G401 (cell line): Measurements from ENCODE around the gene MGAT4B. TPM values are rescaled to one million over a fixed set of nuclear protein-coding genes. Genes with fewer than 3 reads are reported as not detected.

ENCODE experiments used
- DNase-seq: peaks from one replicate; pipeline ENCODE4 v3.0.0-alpha.2; 2015; ENCODE audit warnings: low spot score
- in situ Hi-C: cut with HindIII; loops from 2 replicates; pipeline ENCODE4 v1.10.0; 2016; ENCODE audit warnings: low sequenced_read_pairs, mixed read lengths
- total RNA-seq: library from RNA; depleted of rRNA; stranded (reverse); fragments of >200 nt; shearing (Covaris generic); gene quantifications from 2 replicates; pipeline ENCODE4 v1.2.3, GENCODE V29; 2014

MGAT4B gene
- total RNA-seq, 1 experiment from 2014 or later = 122 TPM

DNA sequence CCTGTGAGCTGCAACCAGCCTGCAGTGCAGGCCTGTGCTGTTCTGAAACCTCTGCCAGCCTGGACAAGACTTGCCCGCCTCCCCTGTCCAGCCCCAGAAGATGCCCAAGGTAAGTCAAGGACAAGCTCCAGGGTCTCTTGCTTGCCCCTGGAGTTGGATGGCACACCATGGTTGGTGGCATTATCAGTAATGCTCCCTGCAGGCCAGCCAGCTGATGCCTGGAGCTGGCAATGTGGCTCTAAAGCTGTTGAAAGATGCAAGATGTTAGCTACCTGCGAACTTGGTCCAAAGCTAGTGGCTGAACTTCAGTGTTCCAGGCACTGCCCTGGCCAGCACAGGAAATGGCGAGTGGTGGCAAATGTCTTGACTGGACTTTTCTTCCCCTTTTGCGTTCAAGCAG, 26.8 kb downstream of the MGAT4B start:
- DNase-seq = peak; percentile 27
- in situ Hi-C loops = no loop called here

DNA sequence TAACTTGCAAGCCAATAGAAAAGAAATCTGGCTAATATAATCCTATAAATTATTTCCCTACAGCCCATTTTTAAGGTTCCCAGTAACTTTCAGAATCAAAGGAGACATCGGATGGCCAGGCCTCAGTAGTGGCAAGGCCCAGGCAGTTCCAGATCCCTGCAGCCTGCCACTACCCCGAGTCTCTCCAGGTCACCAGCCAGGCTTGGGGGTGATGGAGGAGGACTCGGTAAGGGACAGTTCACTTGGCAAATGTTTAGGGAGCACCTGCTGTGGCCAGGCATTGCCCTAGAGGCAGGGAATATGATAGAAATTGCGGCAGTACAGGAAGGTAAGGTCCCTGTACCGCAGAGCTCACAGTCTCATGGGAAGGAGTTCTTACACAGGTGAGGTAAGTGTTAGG, 28.1 kb downstream of the MGAT4B start:
- in situ Hi-C loops = no loop called here
- DNase-seq = no peak

DNA sequence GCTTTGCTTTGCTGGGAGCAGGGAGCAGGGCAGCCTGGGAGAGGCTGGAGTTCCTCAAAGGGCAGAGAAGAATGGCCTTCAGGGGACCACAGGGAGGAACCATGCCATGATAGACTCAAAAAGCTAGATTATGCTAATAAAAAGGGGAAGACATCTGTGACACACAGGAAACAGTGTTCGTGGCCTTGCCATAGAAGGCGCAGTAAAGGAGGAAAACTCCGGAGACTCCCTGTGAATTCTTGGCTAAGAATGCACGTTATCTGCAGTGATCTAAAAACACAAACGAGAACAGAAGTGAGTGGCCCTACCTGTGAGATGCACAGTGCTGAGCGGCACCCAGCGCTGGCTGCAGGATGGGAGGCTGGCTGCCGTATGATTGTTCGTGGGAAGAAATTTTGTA, 28.8 kb downstream of the MGAT4B start:
- DNase-seq = peak; percentile 45
- in situ Hi-C loops = no loop called here

DNA sequence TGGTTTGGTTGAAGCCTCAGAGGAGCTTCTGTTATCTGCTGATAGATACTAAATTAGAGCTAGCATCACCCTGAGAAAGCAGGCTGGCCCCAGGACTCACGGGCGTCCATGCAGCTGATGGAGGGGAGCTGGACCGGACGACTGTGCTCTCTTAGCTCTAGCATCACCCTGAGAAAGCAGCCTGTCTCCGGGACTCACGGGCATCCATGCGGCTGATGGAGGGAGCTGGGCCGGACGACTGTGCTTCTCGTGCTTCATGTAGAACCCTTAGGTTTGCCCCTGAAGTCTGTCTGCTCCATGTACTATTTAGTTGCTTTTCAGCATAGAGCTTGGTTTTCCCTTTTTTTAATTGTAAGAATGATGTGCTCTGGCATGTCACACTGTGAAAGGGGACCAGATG, 29.2 kb downstream of the MGAT4B start:
- DNase-seq = no peak
- in situ Hi-C loops = no loop called here

DNA sequence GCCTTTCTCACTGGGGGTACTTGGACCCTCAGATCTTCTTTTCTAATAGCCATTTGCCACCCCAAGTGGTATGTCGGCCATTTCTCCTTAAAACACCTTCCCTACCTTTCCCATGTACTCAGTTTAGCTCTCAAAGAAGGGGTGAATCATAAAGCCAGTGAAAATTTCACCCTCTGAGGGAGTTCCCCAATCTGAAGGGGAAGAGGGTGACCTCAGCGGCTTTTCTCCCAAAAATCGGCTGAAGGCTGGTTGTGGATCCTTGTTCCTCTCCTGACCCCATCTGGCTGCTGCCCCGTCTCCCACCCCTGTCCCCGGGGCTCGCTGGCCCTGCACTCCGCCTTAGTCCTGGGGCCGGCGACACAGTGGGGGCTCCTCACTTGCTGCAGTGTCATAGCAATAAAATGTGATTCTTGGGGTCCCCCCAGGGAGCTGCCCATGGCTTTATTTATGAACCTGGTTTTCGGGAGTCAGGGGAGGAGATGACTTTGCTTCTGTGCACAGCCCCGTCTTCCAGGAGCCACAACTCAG, 30.2 kb downstream of the MGAT4B start:
- in situ Hi-C loops = no loop called here
- DNase-seq = no peak

DNA sequence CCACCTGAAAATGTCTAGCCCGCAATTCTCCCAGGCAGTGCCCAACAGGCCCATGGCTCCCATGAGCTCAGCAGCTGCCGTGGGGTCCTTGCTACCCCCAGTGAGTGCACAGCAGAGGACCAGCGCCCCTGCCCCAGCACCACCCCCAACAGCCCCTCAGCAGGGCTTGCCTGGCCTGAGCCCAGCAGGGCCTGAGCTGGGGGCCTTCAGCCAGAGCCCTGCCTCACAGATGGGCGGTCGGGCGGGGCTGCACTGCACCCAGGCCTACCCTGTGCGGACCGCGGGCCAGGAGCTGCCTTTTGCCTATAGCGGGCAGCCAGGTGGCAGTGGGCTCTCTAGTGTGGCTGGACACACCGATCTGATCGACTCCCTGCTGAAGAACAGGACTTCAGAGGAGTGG, 32.2 kb downstream of the MGAT4B start:
- in situ Hi-C loops = no loop called here
- DNase-seq = no peak

DNA sequence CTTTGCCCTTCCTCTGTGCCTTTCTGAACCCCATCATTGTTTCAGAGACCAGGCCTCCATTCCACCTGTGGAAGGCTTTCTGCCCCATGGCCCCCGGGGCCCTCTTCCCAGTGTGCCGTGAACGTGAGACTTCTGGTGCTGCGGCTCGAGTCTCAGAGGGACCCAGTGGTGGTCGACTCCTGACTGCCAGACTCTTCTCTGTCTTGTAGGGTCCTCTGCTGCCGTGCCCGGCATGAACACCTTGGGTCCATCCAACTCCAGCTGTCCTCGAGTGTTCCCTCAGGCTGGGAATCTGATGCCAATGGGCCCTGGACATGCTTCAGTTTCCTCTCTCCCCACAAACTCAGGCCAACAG, 33.0 kb downstream of the MGAT4B start:
- DNase-seq = no peak
- in situ Hi-C loops = no loop called here

DNA sequence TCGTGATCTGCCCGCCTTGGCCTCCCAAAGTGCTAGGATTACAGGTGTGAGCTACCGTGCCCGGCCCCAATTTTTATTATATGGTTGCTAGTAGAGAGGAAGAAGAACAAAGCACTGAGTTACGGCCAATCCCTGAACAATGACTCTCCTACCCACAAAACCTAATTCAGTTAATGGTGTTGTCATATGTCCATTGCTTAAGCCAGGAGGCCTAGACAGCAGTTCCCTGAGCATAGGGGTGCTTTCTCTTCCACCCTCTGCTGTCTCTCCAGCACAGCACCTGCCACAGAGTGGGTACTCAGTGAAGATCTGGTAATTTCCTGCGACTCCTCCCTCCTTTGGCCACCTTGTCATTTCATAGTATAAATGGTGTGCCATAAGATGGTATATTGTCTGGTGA, 34.3 kb downstream of the MGAT4B start:
- no peak for DNase-seq
- in situ Hi-C loops = no loop called here

DNA sequence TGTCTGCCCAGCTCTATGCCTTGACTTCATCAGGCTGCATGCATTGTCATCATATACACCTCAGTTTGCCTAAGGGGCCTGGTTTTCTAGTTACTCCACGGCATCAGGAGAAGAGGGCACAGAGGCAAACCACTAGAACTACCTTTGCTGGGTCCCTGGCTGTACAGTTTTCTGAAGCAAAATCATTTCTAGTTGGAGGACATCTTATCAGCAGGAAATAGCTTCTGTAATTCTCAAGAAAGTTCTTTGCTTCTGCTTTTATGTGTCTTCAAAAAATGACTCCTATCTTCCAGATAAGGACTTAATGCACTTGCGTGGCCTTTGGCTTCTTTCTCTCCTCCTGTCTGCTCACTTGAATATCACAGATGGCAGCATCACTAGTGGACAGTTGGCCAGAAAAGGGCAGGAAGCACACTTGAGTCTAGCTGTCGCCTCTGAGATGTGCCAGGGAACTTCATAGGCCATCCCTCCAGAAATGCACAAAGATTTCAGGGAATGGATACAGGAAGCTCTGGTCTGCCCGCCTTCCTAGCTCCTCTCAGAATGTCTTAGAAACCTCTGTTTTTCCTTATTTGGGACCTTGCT, 35.3 kb downstream of the MGAT4B start:
- DNase-seq = peak; percentile 82
- in situ Hi-C loops = no loop called here

DNA sequence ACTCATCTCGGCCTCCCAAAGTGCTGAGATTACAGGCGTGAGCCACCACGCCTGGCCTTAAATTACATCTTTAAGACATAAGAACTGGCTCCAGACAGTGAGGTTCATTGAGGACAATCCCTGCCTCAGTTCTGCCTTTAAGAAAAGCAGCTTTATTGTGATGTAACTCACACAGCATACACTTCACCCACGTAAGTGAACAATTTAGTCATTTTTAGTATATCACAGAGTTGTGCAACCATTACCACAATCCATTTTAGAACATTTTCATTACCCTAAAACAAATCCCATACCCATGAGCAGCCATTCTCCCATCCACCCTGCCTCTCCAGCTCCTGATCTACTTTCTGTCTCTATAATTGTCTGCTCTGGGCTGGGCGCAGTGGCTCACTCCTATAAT, 36.9 kb downstream of the MGAT4B start:
- in situ Hi-C loops = no loop called here
- no peak for DNase-seq

DNA sequence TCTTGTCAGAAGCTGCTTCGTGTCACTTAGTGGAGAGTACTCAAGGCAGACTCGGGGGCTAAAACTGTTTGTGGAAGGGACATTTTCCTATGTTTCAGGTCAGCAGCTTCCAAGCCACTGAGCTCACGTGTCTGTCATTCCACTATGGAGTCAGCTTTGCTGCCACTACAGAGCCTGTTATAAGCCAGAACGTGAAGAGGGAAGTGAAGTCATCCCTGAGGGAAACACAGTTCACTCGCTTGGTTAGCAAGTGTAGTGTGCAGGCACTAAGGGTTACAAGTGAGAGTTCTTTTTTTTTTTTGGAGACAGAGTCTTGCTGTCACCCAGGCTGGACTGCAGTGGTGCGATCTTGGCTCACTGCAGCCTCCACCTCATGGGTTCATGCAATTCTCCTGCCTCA, 37.4 kb downstream of the MGAT4B start:
- in situ Hi-C loops = no loop called here

DNA sequence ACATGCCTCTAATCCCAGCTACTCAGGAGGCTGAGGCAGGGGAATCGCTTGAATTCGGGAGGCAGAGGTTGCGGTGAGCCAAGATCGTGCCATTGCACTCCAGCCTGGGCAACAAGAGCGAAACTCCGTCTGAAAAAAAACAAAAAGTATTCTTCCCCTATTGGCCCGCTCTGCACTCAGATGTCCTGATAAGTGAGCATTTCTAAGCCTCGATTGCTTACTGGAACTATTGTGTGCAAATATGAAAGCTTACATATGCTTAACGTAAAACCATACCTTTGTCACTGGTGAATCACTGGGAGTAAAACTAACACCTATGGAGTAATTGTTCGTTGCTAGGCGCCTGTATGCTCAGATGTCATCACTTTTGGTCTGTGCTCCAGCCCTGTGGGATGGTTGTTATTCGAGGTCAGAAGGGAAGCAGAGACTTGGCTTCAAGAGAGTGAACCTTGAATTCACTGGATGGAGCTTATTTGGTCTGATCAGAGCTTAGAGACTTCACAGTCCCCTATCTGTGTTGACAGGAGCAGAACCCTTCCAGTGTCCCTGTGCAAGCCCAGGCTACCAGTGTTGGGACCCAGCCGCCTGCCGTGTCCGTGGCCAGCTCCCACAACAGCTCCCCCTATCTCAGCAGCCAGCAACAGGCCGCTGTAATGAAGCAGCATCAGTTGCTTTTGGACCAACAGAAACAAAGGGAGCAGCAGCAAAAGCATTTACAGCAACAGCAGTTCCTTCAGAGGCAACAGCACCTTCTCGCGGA, 38.2 kb downstream of the MGAT4B start:
- DNase-seq = no peak
- in situ Hi-C loops = no loop called here

More for the DNA sequence above, 37.4 kb downstream of the MGAT4B start:
- DNase-seq = no peak

DNA sequence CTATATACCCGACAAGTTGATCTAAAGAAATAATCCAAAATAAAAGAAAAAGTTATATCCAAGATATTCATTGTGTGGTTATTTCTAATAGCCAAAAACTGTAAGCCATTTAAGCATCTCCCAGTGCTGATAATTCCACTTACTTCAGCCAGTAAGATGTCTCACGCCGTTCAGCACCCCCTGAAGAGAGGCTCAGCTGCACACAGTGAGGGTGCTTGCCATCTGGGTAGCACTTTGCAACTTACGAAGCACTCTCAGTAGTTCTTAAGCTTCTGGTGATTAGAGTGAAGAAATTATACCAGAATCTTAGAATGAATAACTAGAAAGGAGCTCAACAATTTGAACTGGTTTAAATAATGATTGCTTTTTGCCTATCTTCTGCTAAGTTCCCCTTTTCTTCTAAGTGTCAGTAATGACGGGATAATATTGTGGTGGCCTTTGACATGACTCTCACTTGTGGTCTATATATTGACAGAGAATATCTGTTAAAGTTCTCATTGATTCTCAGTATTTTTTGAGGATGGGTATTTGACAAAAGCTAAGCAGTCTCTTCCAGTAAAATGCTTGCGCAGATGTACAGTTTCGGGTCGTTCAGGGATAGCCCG, 39.1 kb downstream of the MGAT4B start:
- in situ Hi-C loops = no loop called here
- DNase-seq = no peak

DNA sequence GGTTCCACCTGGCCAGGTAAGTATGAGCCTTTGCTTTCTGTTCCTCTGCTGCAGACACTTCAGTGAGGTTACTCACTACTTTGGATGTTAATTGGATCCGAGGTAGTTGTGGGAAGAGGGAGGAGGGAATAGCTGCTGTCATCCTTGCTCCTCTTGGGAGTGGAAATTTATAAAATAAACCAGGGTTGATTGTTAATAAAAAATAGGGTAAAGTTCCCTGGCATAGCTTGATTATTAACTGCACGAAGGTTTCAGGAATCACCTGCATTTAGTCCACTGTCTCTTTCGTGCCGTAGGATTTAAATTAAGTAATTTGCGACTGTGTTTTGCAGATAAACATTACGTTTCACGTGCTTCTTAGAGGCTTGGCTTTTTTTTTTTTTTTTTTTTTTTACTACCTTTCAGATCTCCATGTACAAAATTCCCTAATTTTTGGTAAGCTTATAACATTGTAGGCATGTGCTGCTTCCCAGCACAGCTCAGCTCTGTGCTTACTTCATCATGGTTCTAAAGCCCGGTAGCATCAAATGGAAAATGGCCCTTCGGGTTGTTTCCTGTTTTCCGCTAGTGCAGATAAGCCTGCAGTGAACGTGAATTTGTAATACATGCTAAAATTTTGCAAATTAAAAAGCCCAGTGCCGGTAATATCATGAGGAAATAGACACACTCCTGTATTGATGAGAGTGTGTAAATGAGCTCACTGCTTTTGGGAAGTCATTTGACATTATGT, 39.8 kb downstream of the MGAT4B start:
- in situ Hi-C loops = no loop called here
- peak; percentile 23 for DNase-seq

DNA sequence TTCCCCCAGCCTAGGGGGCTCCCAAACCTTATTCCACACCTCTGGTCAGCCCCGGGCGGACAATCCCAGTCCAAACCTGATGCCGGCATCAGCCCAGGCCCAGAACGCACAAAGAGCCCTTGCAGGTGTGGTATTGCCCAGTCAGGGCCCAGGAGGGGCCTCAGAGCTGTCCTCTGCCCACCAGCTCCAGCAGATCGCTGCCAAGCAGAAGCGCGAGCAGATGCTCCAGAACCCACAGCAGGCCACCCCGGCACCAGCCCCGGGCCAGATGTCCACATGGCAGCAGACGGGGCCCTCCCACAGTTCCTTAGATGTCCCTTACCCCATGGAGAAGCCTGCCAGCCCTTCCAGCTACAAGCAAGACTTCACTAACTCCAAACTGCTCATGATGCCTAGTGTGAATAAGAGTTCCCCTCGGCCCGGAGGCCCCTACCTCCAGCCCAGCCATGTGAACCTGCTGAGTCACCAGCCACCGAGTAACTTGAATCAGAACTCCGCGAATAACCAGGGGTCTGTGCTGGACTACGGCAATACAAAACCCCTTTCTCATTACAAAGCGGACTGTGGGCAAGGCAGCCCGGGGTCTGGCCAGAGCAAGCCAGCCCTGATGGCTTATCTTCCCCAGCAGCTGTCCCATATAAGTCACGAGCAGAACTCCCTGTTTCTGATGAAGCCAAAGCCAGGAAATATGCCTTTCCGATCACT, 40.5 kb downstream of the MGAT4B start:
- no peak for DNase-seq
- in situ Hi-C loops = no loop called here

DNA sequence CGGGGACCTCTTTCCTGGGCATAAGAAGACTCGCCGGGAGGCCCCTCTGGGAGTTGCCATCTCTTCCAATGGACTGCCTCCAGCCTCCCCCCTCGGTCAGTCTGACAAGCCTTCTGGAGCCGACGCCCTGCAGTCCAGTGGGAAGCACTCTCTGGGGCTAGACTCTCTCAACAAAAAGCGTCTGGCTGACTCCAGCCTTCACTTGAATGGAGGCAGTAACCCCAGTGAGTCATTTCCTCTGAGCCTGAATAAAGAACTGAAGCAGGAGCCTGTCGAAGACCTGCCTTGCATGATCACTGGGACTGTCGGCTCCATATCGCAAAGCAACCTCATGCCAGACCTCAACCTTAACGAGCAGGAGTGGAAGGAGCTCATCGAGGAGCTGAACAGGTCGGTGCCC, 41.3 kb downstream of the MGAT4B start:
- in situ Hi-C loops = no loop called here
- DNase-seq = peak; percentile 35

DNA sequence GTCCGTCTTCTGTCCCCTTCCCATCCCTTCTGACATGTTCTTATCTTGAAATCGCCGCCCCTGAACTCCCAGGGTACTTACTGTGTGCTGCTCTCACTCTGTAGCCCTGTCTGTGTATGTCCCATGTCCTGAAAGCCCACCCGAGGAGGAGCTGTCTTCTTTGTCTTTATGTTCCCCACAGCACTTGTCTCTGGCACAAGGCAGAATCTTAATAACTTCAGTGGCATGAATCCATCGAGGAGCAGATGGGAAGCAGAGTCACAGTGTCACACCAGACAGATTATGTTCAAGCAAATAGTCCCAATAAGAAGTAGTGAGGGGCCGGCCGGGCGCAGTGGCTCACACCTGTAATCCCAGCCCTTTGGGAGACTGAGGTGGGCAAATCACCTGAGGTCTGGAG, 42.6 kb downstream of the MGAT4B start:
- peak; percentile 33 for DNase-seq
- in situ Hi-C loops = no loop called here

DNA sequence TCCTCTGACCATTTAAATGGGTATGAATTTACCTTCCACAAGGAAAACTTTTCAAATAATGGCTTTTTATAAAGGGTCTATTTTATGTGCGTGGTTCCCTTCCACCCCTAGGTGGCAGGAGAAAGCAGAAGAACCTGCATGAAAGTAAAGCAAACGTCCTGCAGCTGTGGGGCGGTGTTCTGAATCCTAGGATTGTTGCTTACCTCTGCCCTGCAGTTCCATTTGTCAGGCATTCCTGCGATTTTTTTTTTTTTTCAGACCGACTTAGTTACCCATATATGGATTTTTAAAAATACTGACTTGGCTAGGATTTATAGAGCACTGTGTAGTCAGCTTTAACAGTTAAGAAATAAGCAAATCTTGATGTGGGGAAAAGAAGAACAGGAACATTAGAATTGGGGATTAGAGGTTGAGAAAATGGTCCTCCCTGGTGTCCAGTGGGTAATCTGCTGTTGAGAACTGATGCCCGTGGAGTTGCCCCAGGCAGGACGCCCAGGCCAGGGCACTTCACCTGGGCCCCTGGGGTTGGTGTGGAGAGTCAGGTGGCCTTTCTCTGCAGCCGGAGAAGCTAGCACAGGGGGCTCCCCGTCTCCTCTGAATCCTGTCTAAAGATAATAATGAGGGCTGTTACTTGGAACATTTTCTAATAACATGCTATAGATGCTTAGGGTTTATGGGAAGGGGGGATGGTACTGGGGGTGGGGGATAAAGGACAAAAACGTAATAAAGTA, 43.3 kb downstream of the MGAT4B start:
- DNase-seq = peak; percentile 84
- in situ Hi-C loops = no loop called here

DNA sequence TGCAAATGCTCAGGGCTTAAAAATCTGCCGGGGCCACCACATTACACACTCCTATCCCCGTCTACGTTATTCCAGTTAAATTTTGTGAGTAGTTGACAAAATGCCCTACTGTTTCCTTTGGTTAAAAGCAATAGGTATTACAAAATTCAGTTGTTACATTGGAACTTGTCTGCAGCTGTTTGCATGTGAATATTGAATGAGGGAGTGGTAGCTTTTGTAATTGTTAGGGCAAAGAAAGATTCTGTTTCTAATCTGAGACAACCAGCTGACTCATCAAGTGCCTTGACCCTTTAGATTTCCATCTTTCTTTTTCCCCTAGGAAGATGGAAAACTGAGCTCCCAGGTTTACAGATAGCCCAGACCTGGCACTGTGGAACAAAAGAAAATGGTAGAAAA, 43.9 kb downstream of the MGAT4B start:
- DNase-seq = no peak
- in situ Hi-C loops = no loop called here
